ENCODE measurements around the gene KCND2.
A peak's percentile ranks its signal among the peaks of the same experiment; 100 is the strongest.
"Not testable (repeated sequence)": the region's sequence is repeated elsewhere in the genome, so short reads cannot be mapped to it uniquely, and the experiment has no call there.

Gene KCND2

DNA sequence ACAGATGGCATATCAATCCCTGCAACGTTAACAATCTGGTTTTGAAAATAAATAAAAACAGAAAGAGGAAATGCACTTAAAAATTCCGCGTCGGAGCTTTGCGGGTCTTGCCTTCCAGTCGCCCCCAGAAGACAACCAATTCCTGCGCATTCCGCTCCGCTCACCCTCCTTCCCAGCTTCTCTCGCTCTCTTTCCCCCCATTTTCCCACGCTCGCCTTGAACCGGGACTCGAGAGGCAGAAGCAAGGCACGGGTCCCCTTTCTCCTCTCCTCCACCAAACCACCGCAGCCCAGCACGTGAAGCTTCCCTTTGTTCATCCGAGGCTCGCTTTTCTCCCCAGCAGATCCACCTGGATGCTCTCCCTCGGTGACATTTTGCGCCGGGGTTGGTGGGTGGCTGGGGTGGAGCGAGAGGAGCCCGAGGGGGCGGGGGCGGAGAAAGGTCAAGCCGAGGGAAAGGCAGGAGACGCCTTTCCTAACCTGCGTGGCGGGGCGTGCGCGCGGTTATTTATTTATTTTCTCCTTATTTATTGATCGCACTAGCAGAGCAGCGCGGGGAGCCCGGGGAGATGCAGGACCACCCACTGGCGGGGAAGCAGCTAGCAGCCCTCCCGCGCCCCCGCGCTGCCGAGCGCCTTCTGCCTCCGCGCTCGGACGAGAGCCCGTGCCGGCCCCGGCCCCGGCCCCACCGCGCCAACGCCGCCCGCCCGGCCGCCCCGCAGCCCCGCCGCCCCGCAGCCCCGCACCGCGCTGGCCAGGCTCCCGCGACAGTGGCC, at the start of gene KCND2:
TSS of gene KCND2 (plus strand) at position 475 of the 775 bp plus-strand sequence.
- DNase-seq (ENCODE audit: low spot score): peak; percentile 50

DNA sequence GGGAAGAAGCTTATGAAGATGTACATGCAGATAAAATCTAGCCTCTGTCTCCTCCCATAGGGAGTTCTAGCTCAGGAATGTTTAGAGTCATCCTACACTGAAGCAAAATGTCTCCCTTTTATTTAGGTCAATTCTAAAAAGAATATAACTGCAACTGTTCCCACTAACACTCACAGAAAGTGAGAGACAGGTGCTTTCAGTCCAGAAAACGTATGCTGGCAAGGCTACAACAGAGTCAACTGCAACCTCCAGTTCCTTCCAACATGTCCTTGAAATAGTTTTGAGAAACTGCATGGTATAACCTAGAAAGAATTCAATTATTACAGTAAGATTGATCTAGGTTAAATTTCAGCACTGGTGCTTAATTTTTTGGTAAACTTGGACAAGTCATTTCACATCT, 46.8 kb upstream of the KCND2 start:
- no peak for DNase-seq (ENCODE audit: low spot score)

DNA sequence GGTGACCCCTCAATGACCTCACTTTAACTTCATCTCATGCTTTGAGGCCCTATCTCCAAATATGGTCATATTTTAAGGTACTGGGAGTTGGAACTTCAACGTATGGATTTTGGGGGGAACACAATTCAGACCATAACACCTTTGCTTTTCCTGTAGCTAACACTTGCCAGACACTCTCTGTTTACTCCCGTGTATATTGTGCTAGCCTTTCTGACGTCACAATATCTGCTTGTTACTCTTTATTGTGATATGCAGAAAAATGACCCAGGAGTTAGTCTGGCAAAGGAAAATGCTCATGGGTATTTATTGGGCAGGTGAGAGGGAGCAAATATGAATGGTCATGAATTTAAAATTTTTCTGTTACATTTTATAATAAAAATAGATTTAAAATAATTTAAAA, 45.7 kb upstream of the KCND2 start:
- DNase-seq (ENCODE audit: low spot score): no peak

DNA sequence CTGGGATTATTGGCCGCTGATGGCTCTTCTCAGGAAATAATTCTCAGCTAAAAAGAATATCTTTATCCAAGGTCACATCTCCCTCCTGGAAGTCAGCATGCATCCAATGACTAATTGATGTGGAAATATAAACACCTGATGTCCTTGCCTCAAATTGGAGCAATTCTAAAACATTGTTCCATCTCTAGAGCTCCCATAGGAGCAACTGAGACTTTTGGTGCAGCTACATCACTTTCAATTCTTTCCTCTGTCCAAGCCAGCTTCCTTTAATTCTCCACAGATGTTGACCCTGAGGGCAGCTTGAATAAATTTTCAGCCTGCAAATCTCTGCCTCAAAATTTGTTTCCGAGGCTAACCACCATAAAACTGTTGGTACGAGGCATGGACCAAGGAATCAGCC, 43.9 kb upstream of the KCND2 start:
- DNase-seq (ENCODE audit: low spot score): no peak

DNA sequence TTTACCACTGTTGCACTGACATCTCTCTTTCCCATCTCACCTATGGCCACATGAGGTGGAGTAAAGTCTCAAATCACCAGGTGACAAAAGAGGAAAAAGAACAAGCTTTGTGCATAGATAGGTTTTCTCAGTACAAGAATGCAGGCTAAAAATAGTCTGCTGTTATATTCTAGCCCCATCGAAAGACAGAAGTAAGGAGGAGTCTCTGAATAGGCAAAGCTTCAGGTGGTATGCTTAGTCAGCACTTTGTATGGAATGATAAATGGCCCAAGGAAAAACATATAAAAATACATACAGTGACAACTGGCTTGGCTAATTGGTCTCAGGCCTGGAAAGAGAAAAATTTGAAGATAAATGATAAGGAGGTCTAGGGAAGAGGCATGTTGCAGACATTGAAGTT, 39.6 kb upstream of the KCND2 start:
- no peak for DNase-seq (ENCODE audit: low spot score)

DNA sequence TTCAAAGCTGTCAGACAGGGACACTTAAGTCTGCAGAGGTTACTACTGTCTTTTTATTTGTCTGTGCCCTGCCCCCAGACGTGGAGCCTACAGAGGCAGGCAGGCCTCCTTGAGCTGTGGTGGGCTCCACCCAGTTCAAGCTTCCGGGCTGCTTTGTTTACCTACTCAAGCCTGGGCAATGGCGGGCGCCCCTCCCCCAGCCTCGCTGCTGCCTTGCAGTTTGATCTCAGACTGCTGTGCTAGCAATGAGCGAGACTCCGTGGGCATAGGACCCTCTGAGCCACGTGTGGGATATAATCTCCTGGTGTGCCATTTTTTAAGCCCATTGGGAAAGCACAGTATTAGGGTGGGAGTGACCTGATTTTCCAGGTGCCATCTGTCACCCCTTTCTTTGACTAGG, 32.6 kb upstream of the KCND2 start:
- DNase-seq (ENCODE audit: low spot score): not testable (repeated sequence)

DNA sequence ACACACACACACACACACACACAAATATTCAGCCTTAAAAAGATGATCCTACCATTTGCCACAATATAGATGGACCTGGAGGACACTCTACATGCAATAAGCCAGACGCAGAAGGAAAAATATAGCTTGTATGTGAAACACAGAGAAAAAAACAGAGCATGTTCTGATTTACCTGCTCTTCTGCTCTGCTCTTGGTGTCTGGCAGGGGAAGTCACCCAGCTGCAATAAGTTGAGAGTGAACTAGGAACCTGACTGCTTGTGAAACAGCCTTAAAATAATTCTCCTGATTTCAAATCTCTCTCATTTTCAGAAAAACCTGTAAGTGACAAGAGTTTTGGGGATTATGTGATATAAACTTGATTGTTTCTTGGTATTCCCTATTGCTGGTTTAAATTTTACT, 31.0 kb upstream of the KCND2 start:
- DNase-seq (ENCODE audit: low spot score): no peak

DNA sequence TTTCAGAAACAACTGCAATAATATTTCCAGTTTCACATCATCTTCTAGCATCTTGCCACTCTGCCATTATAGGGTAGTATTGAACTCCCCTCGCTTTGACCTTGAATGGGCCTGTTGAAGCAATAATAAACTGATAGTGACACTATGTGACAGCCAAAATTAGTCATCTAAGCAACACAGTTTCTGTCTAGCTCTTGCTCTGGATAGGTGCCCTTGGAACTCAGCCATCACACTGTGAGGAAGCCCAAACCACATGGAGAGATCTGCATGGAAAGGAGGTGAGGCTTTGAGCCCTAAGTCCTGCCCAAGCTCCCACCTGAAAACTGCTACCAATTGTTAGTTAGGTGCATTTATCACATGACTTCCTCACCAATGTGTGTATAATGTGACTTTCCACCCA, 18.1 kb upstream of the KCND2 start:
- DNase-seq (ENCODE audit: low spot score): no peak

DNA sequence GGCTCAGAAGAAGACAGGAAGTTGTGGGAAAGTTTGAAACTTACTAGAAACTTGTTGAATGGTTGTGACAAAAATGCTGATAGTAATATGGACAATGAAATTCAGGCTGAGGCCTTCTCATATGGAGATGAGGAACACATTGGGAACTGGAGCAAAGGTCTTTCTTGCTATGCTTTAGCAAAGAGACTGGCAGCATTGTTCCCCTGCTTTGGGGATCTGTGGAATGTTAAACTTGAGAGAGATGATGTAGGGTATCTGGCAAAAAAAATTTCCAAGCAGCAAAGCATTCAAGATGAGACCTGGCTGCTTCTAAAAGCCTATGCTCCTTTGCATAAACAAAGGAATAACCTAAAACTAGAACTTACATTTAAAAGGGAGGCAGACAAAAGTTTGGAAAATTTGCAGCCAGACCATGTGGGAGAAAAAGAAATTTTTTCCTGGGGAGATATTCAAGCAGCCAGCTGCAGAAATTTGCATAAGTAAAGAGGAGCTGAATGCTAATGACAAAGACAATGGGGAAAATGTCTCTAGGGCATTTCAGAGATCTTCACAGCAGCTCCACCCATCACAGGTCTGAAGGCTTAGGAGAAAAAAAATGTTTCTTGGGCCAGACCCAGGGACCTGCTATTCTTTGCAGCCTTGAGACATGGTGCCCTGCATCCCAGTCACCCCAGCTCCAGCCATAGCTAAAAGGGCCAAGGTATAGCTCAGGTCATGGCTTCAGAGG, 16.5 kb upstream of the KCND2 start:
- no peak for DNase-seq (ENCODE audit: low spot score)

DNA sequence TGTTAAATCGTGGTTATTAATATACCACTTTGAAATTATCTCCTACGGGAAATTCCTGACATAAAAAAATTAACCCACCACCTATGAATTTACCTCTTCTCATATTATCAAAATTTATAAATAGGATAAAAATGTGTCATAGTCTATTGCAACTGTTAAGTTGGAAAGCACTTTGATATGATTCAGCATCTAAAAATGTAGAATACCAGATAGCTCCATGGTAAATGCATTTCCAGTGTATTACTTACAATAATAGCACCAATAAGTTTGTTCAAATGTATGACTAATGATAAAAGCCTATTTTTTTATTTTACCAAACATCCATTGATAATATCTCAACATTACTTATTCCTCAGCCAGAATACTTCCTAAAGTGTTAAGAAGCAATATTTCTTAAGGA, 13.6 kb upstream of the KCND2 start:
- DNase-seq (ENCODE audit: low spot score): peak; percentile 37

DNA sequence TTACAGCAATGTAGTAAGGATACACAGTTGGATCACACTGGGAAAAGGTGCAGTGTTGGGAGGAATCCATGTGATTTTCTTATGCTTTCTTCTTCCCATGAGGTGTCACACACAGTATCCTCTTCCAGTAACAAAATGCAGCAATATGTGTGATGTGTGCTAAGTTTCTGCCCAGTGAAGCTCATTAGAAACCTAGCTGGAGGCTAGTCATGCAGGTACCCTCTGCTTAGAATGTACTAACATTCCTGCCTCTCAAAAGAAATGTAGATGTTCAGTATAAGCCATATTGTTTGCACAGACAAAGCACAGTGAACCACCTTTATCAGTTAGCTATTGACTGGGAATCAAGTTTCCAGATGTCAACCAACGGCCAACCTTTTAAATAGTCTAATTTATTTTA, 12.9 kb upstream of the KCND2 start:
- no peak for DNase-seq (ENCODE audit: low spot score)

DNA sequence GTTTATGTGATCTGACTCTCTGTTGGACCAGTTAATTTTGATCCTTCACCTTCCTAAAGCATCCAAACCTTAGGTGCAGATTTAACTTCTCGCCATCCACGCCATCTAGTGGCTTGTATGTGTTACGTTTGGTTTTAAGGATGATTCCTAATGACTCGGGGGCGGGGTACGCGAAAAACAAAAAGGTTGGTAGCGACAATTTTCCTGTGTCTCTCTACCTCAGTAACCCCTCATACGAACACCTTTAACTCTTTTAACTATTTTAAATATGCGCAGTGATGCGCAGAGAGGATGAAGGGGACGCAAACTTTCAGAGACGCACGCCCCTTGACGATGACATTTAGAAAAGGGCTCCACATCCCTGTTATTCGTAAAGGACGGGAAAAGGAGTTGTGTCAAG, 714 bp upstream of the KCND2 start:
- DNase-seq (ENCODE audit: low spot score): peak; percentile 76

DNA sequence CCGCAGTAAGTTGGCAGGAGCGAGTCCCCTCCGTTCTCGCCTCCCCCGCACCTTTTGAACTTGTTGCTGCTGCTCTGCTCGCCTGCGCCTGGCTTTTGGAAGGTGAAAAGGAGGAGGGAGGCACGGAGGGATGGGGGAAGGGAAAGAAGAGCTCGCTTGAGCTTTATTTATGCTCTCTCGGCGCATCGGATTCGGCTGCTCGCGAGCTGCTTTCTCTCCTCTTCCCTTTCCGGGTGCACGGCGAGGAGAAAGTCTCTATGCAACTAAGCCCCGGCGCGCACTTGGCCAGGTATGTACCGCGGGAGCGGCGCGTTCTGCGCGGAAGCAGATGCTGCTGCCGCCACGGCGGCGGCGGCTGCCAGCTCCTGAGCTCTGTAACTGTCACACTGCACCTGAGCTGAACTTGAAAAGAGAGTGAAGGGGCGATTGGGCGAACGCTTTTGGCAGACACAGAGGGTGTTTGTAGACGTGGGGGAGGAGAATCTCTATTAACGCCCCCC, 551 bp downstream of the KCND2 start:
- peak; percentile 56 for DNase-seq (ENCODE audit: low spot score)

DNA sequence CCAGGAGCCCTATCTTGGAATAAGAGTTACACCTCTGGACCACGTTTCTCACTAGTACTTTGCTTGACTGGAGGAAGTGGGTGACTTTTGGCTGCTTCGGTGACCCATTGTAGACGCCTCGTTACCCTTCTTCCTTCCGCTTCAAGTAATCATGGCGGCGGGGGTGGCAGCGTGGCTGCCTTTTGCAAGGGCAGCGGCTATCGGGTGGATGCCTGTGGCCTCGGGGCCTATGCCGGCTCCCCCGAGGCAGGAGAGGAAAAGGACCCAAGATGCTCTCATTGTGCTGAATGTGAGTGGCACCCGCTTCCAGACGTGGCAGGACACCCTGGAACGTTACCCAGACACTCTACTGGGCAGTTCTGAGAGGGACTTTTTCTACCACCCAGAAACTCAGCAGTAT, 1.5 kb downstream of the KCND2 start:
- no peak for DNase-seq (ENCODE audit: low spot score)

DNA sequence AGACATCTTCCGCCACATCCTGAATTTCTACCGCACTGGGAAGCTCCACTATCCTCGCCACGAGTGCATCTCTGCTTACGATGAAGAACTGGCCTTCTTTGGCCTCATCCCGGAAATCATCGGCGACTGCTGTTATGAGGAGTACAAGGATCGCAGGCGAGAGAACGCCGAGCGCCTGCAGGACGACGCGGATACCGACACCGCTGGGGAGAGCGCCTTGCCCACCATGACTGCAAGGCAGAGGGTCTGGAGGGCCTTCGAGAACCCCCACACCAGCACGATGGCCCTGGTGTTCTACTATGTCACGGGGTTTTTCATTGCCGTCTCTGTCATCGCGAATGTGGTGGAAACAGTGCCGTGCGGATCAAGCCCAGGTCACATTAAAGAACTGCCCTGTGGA, 1.9 kb downstream of the KCND2 start:
- no peak for DNase-seq (ENCODE audit: low spot score)

DNA sequence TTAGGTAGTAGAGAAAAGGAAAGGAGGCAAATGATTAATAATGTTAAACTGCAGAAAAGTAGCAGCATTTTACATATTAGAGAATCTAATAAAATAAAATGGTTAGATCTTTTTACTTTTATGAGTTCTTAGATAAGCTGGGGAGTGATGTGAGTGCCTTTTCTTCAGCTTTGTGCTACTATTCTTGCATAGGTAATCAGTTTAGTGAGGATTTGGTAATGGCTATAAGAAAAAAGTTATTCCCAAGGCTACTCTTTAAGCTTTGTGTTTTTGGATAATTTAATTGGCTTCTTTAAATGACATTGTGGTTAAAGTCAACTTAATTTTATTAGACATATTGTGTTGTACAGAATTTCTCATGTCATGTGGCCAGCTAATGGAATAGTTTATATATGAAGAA, 3.7 kb downstream of the KCND2 start:
- DNase-seq (ENCODE audit: low spot score): no peak

DNA sequence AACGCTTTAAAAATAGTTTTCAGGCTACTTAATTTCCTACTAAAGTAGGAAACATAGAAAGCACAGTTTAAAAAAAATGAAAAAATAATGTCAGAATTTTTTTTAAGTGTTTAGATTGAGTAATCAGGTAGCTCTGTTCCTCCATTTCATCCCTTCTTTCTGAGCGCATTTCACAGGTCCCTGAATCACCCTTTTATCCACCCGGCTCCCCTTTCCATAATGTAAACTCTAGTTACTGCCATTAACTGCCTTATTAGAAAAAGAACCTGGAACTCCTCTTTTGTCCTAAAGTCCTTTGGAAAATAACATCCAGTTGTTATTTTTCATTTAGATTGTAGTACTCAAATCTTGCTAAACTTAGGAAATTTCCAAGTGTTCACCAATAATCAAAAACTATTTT, 5.8 kb downstream of the KCND2 start:
- no peak for DNase-seq (ENCODE audit: low spot score)

DNA sequence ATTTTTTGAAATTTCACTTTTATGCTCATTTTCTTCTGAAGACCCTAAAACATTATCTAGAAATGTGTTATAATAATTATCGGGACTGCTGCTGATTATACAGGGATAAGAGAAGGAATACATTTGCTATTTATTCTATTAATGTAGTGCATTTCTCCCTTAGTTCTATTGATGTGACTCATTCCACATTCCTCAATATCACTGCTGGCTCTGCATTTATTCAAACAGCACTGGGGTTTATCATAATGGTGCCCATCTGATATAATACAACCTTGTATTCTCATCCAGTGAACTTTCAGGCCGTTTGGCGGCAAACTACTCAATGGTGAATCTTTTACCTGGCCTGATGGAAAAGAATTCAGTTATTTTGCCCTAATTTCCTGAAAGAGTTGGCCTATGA, 7.8 kb downstream of the KCND2 start:
- DNase-seq (ENCODE audit: low spot score): peak; percentile 16

DNA sequence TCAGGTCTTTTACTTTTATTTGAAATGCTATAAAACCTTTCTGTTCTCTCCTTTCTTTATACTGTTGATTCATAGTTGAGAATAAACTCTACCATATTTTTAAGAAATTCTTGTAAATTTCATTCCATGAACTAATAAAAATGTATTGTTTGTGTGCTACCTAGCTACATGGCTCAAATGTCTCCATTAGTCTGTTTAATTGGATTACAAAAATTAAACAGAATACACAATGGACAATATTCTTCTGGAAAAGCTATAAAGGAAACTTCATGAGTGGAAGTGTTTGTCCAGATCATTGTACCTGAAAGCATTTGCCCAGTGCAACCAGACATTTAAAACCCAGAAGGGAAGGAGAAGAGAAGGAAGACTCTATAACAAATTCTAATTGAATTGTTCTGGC, 20.1 kb downstream of the KCND2 start:
- no peak for DNase-seq (ENCODE audit: low spot score)

DNA sequence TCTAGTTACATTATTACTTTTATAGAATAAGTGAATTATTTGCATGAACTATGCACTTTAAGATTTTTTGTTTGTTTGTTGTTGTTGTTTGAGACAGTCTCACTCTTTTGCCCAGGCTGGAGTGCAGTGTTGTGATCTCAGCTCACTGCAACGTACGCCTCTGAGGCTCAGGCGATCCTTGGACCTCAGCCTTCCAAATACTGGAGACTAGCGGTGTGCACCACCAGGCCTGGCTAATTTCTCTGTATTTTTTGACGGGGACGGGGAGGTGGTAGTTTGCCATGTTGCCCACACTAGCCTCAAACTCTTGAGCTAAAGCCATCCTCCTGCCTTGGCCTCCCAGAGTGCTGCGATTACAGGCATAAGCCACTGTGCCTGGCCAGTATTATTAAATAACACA, 29.2 kb downstream of the KCND2 start:
- no peak for DNase-seq (ENCODE audit: low spot score)

DNA sequence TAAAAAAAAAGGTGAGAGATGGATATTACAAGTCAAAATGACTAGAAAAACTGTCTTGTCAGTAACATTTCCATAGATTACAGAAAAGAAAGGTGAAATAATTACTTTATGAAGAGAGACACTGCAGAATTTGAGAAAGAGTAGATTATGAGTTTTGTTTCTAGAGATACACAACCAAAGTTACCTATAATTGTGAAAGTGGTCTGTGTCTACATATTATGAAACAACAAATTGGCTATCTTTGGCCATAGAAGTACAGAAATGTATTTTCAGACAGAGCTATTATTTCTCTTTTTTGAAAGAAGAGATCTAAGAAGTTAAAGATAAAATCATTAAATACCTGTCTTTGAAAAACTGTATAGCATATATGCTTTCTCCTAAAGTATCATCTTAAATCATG, 30.1 kb downstream of the KCND2 start:
- no peak for DNase-seq (ENCODE audit: low spot score)

DNA sequence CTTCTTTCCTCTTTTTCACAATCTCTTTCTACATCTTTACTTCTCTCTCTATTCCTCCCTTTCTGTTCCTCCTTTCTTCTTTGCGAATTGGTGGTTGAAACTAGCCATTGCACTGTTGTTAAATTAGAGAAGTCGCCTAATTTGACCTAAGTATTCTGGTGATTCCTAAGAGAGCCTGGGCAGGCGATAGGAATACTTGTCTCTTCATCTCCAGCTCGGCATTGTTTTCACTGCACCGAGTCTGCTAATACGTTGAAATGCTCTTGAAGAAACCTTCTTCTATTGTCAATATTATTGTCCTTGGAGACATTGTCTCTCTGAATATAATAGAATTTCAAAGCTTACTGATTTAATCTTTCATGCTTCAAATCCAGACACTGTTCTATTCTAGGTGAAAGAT, 31.7 kb downstream of the KCND2 start:
- no peak for DNase-seq (ENCODE audit: low spot score)

DNA sequence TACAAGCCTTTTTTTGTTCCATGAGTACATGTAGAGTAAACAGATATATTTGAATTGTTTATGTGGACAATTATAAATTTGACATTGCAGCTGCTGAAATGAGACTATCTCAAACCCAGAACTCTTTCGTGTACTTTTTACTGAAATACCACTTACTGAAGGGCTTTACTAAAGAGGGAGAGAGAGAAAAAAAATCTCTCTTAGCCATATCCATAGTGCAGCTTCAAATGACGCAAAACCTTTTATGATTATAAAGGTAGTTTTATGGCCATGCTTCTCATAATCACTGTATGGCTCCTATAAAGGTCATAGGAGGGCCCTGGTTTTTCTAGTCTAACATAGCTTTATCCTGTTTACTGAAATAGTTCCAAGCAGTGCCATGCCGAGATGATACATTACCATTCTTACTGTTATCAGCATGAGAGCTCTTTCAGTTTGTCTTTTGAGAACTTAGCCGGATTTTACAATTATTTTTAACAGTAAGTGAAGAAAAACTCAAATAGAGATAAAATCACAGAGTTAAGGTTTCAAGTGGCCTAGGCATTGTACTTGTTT, 35.1 kb downstream of the KCND2 start:
- no peak for DNase-seq (ENCODE audit: low spot score)

All from GM03348 (cell line).